Colonic mucosa (tissue), 4 donors: ENCODE measurements around the gene RPTOR. TPM values are rescaled to one million over a fixed set of nuclear protein-coding genes. Genes with fewer than 3 reads are reported as not detected.

Source experiments
- DNase-seq: peaks from one replicate; pipeline ENCODE4 v3.0.0-alpha.2; 2020
- H3K27ac ChIP-seq: fragments of 200-600 bp; one replicate; pipeline ENCODE4 v1.8.0; 2021
- H3K27me3 ChIP-seq: fragments of 200-600 bp; one replicate; pipeline ENCODE4 v1.8.0; 2021
- H3K36me3 ChIP-seq: fragments of 200-600 bp; one replicate; pipeline ENCODE4 v1.8.0; 2021
- H3K4me1 ChIP-seq: fragments of 200-600 bp; one replicate; pipeline ENCODE4 v1.8.0; 2021; ENCODE audit warnings: mild to moderate bottlenecking
- H3K4me3 ChIP-seq: fragments of 200-600 bp; one replicate; pipeline ENCODE4 v1.8.0; 2021
- H3K9ac ChIP-seq, 2 donors: one replicate each; pipeline ENCODE4 v1.7.0; 2013; ENCODE audit warnings: control low read depth in 2 of 2, low read depth in 2 of 2, low read length in 2 of 2
- H3K9me3 ChIP-seq: fragments of 200-600 bp; one replicate; pipeline ENCODE4 v1.8.0; 2021
- CTCF ChIP-seq: fragments of 200-600 bp; IDR thresholded peaks from one replicate; pipeline ENCODE4 v1.8.0; 2022; ENCODE audit warnings: antibody characterized with exemption, mild to moderate bottlenecking
- intact Hi-C: fragments of 100-400 bp; cut with DNase I; formaldehyde crosslinking; loops from one replicate; pipeline ENCODE4 v1.14.1; 2022
- total RNA-seq, 2 donors: library from RNA; stranded (reverse); fragmentation: NEBNext Ultra II Directional in 1 of 2; extraction: Animal tissue kit (Norgen Biotek cat#: 25700) in 1 of 2; gene quantifications; one replicate each; pipeline ENCODE4 v1.2.1, GENCODE V29; 2021
- donor health status: healthy.
- donor health status: DM: no; HTN: no; CAD: no.
- donor health status: DM: no; HTN: no; CAD: no.

The RPTOR gene
- total RNA-seq, 2 donors from 2014 or later = 21.2 to 39.6 TPM

- Histone ChIP-seq H3K4me3 (no peak overlapping the region), H3K9ac (no peak overlapping the region), H3K27me3 (peaks cover 10% of the 10 kb centered on the region), H3K4me1 (no peaks in the 10 kb centered on the region), H3K36me3 (no peaks in the 10 kb centered on the region), H3K27ac (no peak overlapping the region), H3K9me3 (no peaks in the 10 kb centered on the region)
- DNase-seq = no peak
- no peak for TF ChIP-seq CTCF
- intact Hi-C loops = loop anchor here (5.0 kb wide), 1 partner anchor 110 kb away; no protein-coding TSS in a partner anchor
Observed at GRCh38 chr17:80977172-80977571, 432.5 kb downstream of the RPTOR start.

- DNase-seq = no peak
- Histone ChIP-seq H3K36me3 (no peaks in the 10 kb centered on the region), H3K27me3 (peaks cover 10% of the 10 kb centered on the region), H3K27ac (no peak overlapping the region), H3K4me3 (no peak overlapping the region), H3K9me3 (no peaks in the 10 kb centered on the region), H3K9ac (no peak overlapping the region), H3K4me1 (no peaks in the 10 kb centered on the region)
- intact Hi-C loops = loop anchor here (2.0 to 5.0 kb wide), 2 partner anchors 111 to 550 kb away; no protein-coding TSS in a partner anchor
- no peak for TF ChIP-seq CTCF
Observed at GRCh38 chr17:80978499-80979497, 434.2 kb downstream of the RPTOR start.

- Histone ChIP-seq H3K27ac (no peak overlapping the region), H3K4me1 (no peaks in the 10 kb centered on the region), H3K9ac (no peak overlapping the region), H3K27me3 (peaks cover 10% of the 10 kb centered on the region), H3K36me3 (no peaks in the 10 kb centered on the region), H3K9me3 (no peaks in the 10 kb centered on the region), H3K4me3 (no peak overlapping the region)
- intact Hi-C loops = loop anchor here (2.0 to 5.0 kb wide), 2 partner anchors 112 to 551 kb away; no protein-coding TSS in a partner anchor
- no peak for DNase-seq
- TF ChIP-seq CTCF = no peak
Observed at GRCh38 chr17:80979547-80980378, 435.1 kb downstream of the RPTOR start.

- H3K4me1 ChIP-seq = no peaks in the 10 kb centered on the region
- intact Hi-C loops = no loop called here
- TF ChIP-seq CTCF = no peak
- H3K27ac ChIP-seq = no peak overlapping the region
- DNase-seq = no peak
- H3K27me3 ChIP-seq = peaks cover 10% of the 10 kb centered on the region
- H3K9me3 ChIP-seq = no peaks in the 10 kb centered on the region
- no peaks in the 10 kb centered on the region for H3K36me3 ChIP-seq
- no peak overlapping the region for H3K9ac ChIP-seq
- H3K4me3 ChIP-seq = no peak overlapping the region
Observed at GRCh38 chr17:80980397-80981061, 435.9 kb downstream of the RPTOR start.
